Nephron progenitor cell (in vitro differentiated cells): ENCODE results near the gene LCP1.

ENCODE experiments used
- DNase-seq: peaks from one replicate; pipeline ENCODE4 v3.0.0; 2021
- H3K27ac Mint-ChIP-seq: 2 replicates; pipeline ENCODE4 v1.8.0; 2021; ENCODE audit warnings: mild to moderate bottlenecking, moderate library complexity, mixed read lengths
- H3K27me3 Mint-ChIP-seq: 2 replicates; pipeline ENCODE4 v1.8.0; 2021; ENCODE audit warnings: mild to moderate bottlenecking, low read depth, mixed read lengths; ENCODE audit not compliant: poor library complexity
- H3K36me3 Mint-ChIP-seq: 2 replicates; pipeline ENCODE4 v1.8.0; 2021; ENCODE audit warnings: low read depth, mixed read lengths
- H3K4me1 Mint-ChIP-seq: 2 replicates; pipeline ENCODE4 v1.8.0; 2021; ENCODE audit warnings: mixed read lengths
- H3K4me3 Mint-ChIP-seq: 2 replicates; pipeline ENCODE4 v1.8.0; 2021; ENCODE audit warnings: mild to moderate bottlenecking, moderate library complexity, mixed read lengths
- H3K9me3 Mint-ChIP-seq: 2 replicates; pipeline ENCODE4 v1.8.0; 2021; ENCODE audit warnings: mild to moderate bottlenecking, moderate library complexity, mixed read lengths
- TF ChIP-seq, protein P1 (sequence below): fragments of 200-600 bp; sonication (generic); IDR thresholded peaks from 2 replicates; pipeline ENCODE4 v1.5.0; 2021; ENCODE audit warnings: antibody characterized with exemption

LCP1 gene

DNA sequence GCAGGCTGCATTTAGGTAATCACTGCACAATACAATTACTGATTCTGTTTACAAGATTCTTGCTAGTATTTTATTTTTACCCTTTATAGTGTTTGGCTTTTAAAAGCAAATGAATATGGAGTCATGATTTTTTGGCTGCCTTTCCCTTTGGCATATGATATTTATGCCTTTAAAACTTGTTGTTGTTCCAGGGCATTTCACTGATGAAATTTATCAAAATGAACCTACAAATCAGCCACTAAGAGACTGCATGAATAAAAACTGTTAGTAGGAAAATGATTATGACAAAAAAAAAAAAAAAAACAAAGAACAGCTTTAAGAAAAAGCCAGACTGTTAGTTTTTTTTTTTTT is 79.7 kb downstream of the LCP1 start:
- H3K4me1 Mint-ChIP-seq, result peaks cover 5% of the 10 kb centered on the region
- H3K27ac Mint-ChIP-seq, result no peak overlapping the region
- no peaks in the 10 kb centered on the region for H3K9me3 Mint-ChIP-seq
- no peak for DNase-seq
- H3K36me3 Mint-ChIP-seq, result no peaks in the 10 kb centered on the region
- TF ChIP-seq, protein P1, sequence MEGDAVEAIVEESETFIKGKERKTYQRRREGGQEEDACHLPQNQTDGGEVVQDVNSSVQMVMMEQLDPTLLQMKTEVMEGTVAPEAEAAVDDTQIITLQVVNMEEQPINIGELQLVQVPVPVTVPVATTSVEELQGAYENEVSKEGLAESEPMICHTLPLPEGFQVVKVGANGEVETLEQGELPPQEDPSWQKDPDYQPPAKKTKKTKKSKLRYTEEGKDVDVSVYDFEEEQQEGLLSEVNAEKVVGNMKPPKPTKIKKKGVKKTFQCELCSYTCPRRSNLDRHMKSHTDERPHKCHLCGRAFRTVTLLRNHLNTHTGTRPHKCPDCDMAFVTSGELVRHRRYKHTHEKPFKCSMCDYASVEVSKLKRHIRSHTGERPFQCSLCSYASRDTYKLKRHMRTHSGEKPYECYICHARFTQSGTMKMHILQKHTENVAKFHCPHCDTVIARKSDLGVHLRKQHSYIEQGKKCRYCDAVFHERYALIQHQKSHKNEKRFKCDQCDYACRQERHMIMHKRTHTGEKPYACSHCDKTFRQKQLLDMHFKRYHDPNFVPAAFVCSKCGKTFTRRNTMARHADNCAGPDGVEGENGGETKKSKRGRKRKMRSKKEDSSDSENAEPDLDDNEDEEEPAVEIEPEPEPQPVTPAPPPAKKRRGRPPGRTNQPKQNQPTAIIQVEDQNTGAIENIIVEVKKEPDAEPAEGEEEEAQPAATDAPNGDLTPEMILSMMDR, result no peak
- no peak overlapping the region for H3K4me3 Mint-ChIP-seq
- H3K27me3 Mint-ChIP-seq, result peaks cover 3% of the 10 kb centered on the region

DNA sequence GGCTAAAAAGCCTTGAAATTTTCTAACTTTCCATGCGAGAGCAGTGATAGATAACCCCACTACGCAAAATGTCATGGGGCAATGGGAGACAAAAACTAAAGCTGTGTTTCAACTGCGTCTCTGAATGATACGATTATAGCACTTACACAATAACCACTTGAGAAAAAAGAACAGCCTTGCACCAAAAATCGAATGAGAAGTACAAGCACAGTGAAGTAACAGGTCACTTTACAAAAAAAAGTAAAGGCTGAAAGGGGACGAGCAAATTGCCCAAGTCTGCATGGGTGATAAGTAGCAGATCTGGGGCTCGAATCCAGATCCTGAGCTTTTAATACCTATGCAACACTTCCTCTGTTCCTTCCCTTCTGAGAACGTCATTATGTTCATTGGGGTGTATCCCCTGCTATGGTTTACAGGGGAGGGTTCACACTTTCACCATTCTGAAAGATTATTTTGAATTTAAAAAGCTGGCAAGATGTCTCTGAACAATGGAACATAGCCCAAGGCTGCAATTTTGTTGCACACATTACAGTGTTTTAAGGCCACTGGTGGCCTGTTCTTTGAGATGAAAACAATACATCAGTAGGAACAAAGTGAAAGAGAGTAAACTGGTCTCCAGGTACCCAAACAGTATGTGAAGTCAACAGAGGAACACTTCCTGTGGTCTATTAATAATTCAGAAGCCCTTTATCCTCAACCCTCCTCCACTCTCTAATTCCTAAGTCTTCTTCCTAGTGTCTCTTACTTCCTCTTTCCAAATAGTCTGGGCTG is 80.3 kb downstream of the LCP1 start:
- Mint-ChIP-seq H3K27ac (no peak overlapping the region), H3K4me3 (no peak overlapping the region), H3K36me3 (no peaks in the 10 kb centered on the region), H3K9me3 (no peaks in the 10 kb centered on the region), H3K27me3 (peaks cover 3% of the 10 kb centered on the region), H3K4me1 (no peaks in the 10 kb centered on the region)
- TF ChIP-seq, protein P1, result no peak
- no peak for DNase-seq

DNA sequence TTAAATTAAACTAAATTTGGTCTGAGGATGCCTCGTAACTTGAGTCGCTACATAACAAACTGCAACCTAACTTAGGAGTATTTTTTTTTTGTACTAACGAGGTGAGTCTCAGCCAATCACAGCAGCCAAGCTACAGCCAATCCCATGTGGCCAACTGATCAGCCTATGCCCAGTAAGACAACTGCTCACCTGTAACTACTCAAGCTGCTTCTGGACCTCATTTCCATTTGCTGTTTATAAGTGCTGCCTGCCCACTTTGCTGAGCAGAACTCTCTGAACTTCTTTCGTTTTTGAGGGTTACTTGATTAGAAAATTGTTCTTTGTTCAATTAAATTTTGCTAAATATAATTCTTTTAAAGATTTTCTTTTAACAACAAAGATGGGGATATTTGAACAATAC is 81.0 kb downstream of the LCP1 start:
- DNase-seq, result no peak
- H3K36me3 Mint-ChIP-seq, result no peaks in the 10 kb centered on the region
- no peak overlapping the region for H3K4me3 Mint-ChIP-seq
- H3K4me1 Mint-ChIP-seq, result no peaks in the 10 kb centered on the region
- no peaks in the 10 kb centered on the region for H3K9me3 Mint-ChIP-seq
- peaks cover 3% of the 10 kb centered on the region for H3K27me3 Mint-ChIP-seq
- no peak overlapping the region for H3K27ac Mint-ChIP-seq
- TF ChIP-seq, protein P1, result no peak

- no peaks in the 10 kb centered on the region for H3K9me3 Mint-ChIP-seq
- H3K4me3 Mint-ChIP-seq, result no peak overlapping the region
- H3K36me3 Mint-ChIP-seq, result no peaks in the 10 kb centered on the region
- H3K4me1 Mint-ChIP-seq, result no peaks in the 10 kb centered on the region
- DNase-seq, result no peak
- no peak overlapping the region for H3K27ac Mint-ChIP-seq
- peaks cover 3% of the 10 kb centered on the region for H3K27me3 Mint-ChIP-seq
- TF ChIP-seq, protein P1, result no peak
Observed at GRCh38 chr13:46100191-46100815, 81.7 kb downstream of the LCP1 start.

- H3K9me3 Mint-ChIP-seq, result no peaks in the 10 kb centered on the region
- TF ChIP-seq, protein P1, result no peak
- H3K4me1 Mint-ChIP-seq, result no peaks in the 10 kb centered on the region
- no peak for DNase-seq
- no peaks in the 10 kb centered on the region for H3K36me3 Mint-ChIP-seq
- peaks cover 3% of the 10 kb centered on the region for H3K27me3 Mint-ChIP-seq
- H3K4me3 Mint-ChIP-seq, result no peak overlapping the region
- H3K27ac Mint-ChIP-seq, result no peak overlapping the region
Observed at GRCh38 chr13:46097663-46098062, 84.3 kb downstream of the LCP1 start.

- Mint-ChIP-seq H3K9me3 (no peaks in the 10 kb centered on the region), H3K27me3 (peaks cover 3% of the 10 kb centered on the region), H3K36me3 (no peaks in the 10 kb centered on the region), H3K4me1 (no peaks in the 10 kb centered on the region), H3K27ac (no peak overlapping the region), H3K4me3 (no peak overlapping the region)
- DNase-seq, result no peak
- TF ChIP-seq, protein P1, result no peak
Observed at GRCh38 chr13:46097015-46097414, 85.0 kb downstream of the LCP1 start.
